ENCODE measurements around the gene BIRC3.

GRCh38 chr11:102325088-102325487 is 7.8 kb downstream of the BIRC3 start:
- TF ChIP-seq CTCF (IDR thresholded peaks at IDR 0.05) (no peak), POLR2A (IDR thresholded peaks at IDR 0.05) (no peak), POLR2AphosphoS5 (IDR thresholded peaks at IDR 0.05; ENCODE audit: insufficient read depth in 1 of 2, low read depth in 1 of 2) (no peak)

All from vagina (tissue), 2 donors.